ENCODE results near the gene CCNL1.
"Not testable (repeated sequence)": the region's sequence is repeated elsewhere in the genome, so short reads cannot be mapped to it uniquely, and the experiment has no call there.

The CCNL1 gene

DNA sequence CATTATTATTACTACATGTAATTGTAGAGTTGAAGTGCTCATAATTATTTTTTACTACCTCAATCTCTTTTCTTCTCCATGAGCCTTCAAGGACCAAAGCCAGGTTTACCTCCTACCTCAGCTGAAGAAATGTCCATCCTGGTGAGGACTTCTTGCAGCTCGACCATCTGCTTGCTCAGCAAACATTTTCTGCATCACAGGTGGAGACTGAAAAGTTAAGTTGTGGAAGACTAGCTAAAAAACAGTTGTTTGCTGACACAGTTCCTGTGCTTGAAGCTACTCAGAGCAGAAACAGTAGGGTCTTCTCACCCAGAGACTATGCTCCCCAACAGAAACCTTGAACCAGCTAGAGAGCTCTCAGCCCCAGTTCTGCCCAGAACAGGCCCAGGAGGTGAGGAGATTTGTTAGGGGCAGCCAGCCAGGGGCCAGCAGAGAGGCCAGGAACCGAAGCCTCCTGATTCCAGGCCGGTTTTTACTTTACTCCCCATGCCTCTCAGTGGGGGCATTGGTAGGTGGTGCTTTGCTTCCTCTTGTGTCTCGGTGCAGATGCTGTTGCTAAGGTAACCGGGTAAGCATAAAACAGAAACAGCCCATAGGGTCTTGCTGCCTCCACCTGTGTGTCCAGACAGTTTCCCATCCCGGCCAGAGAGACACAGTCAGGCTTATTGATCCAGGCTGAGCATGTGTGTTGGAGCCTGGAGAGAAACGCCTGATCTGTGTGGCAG, 54.9 kb downstream of the CCNL1 start:
- H3K4me3 ChIP-seq (ENCODE audit: low read depth, low read length): no peak overlapping the region

DNA sequence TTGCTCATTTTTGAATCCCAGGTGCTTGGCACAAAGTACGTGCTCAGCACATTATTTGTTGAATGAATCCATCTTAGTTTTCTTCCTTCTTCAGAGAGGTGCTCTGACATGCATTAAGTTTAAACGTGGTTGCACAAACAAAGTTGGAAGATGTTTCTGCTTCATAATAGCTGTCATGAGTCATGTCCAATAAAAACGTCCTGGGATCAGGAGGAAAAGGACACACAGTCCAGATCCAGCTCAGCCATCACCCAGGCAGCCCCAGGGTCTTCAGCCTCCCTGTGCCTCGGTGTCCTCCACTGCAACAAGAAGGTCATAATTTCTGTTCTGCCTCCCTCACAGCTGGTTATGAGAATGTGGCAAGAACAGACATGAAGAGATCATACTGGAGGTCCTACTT, 55.4 kb downstream of the CCNL1 start:
- H3K4me3 ChIP-seq (ENCODE audit: low read depth, low read length): no peak overlapping the region

DNA sequence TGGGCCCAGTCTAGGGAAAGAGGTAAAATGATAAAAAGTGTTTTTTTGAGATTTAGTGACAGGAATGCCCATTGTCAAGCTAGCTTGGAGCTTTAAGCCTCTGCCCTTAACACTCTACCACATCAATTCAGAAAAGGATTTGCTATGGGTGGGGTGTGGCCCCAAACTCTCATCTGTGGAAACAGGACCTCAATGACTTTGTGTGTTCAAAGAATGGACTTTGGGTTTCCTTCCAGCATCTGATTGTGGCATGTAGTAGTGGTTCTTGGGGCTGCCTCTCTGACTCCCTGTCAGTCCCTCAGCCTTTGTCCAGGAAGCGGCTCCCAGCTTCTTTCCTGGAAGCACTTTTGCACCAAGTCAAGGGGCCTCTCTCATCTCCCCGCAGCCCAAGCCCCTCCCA, 56.1 kb downstream of the CCNL1 start:
- H3K4me3 ChIP-seq (ENCODE audit: low read depth, low read length): no peak overlapping the region

DNA sequence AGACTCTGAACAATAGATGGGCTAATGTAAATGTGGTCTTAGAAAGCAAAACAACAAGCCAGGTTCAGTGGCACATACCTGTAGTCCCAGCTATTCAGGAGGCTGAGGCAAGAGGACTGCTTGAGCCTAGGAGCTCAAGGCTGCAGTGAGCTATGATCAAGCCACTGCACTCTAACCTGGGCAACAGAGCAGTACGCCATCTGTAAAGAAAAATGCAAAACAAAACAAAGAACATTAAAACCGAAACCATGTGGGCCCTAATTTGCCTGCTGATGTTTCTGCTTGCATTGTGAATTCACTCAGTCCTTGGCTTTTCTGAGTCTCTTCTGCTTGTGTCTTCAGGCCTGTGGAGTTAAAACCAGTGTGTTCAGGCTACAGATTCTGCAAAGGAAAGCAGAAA, 56.7 kb downstream of the CCNL1 start:
- H3K4me3 ChIP-seq (ENCODE audit: low read depth, low read length): no peak overlapping the region

DNA sequence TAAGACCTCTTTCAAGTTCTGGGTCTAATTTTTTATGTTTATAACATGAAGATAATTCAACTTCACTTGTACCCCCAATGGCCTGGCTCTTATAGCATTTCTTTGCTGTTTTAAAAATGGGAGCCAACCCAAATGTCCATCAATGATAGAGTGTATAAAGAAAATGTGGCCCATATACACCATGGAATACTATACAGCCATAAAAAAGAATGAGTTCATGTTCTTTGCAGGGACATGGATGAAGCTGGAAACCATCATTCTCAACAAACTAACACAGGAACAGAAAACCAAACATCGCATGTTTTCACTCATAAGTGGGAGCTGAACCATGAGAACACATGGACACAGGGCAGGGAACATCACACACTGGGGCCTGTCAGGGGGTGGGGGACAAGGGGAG, 57.4 kb downstream of the CCNL1 start:
- H3K4me3 ChIP-seq (ENCODE audit: low read depth, low read length): not testable (repeated sequence)

DNA sequence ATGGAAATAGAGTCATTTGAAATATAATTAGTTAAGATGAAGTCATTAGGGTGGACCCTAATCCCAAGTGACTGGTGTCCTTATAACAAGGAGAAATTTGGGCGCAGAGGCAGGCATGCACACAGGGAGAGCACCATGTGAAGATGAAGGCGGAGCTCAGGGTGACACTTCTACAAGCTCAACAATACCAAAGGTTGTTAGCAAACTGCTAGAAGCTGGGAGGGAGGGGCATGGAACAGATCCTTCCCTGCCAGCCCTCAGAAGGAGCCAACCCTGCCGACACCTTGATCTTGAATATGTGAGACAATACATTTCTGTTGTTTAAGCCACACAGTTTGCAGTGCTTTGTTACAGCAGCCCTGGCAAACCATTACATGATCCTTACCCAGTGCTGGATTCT, 57.8 kb downstream of the CCNL1 start:
- no peak overlapping the region for H3K4me3 ChIP-seq (ENCODE audit: low read depth, low read length)

DNA sequence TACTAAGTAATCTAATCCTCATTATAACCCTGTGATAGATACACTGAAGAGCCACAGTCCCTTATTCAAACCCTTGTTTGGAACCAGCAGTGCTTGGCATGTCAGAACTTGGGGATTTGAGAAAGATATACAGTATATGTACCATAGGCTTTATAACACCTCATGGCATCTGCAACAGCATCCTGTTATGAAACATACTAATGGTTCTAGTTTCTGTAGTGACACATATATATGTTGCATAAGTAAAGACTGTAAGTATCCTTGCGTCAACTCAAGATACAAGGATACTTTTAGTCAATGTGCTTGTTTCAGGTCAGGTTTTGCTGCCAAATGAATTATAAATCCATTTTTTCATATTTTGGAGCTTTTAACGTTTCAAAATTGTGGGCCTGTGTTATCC, 58.5 kb downstream of the CCNL1 start:
- no peak overlapping the region for H3K4me3 ChIP-seq (ENCODE audit: low read depth, low read length)

DNA sequence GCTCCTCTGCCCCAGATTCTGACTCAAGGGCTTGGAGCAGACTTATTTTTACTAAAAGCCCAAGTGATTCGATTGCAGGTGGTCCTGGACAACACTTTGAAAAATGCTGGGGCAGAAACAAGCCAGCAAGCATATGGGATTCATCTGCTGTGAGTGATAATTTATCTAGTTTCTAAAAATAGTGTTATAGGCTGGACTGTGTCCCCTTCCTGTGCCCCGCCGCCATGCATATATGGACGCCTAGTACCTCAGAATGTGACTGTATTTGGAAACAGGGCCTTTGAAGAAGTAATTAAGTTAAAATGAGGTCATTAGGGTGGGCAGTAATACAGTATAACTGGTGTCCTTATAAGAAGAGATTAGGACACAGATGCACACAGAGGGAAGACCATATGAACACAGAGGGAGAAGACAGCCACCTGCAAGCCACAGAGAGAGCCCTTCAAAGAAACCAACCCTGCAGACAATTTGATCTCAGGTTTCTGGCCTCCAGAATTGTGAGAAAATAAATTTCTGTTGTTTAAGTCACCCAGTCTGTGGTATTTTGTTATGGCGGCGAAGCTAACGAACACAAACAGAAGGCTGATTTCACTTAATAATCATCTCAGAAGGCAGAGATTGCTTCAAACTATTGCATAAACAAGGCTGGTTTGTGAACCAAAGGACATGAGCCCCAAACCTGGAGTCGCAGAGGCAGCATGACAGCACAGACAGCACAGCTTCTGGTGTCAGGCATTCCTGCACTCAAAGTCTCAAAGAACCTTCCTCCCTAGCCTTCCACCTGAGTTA, 59.1 kb downstream of the CCNL1 start:
- H3K4me3 ChIP-seq (ENCODE audit: low read depth, low read length): no peak overlapping the region

DNA sequence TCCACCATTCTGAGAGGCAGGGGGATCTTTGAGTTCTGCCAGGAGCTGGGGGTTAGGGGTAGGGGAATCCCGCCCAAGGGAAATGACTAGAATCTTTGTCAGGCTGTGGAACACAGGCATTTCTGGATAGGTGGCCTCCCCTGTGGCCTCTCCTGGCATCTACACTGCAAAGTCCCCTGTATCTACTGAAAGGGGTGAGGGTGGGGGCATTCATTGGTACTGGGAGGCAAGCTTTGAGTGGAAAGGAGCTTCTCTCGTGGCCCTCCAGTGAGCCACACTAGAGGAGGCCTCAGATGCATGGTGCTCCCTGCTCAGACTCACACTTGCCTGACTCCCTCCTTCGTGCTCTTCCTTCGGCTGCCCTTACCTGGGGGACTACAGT, 59.9 kb downstream of the CCNL1 start:
- no peak overlapping the region for H3K4me3 ChIP-seq (ENCODE audit: low read depth, low read length)

DNA sequence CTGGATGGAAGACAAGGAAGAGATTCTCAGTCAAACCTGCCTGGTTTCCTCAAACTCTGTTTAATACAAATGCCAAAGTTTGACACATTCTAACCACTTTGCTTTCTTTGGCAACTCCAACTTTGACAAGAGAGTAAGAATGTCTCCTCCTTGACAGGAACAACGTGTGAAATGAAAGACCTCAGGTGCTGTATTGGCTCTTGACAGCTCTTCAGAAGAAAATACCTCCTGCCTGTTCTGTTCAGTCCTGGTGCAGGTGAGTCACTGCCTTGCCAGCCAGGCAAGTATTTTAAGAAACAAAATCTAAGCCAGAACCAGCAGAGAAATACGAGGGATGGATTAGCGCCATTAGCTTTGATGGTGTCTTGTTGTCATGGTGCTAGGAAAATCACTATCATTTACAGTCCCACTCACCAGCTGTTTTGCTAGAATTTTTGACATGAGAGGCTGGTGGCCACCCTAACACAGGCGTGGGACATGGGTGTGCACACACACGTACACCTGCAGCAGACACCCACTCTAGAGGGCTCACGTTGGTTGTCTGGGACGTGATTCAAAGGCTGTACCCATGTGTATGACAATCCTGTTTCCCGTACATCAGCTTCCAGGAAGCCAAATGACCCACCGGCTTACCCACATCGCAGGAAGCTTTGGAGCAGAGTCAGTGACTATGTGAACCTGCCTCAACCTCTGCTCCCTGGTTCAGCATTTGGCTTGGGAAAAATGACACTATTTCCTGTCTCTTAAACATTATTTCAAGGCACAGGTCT, 60.4 kb downstream of the CCNL1 start:
- no peak overlapping the region for H3K4me3 ChIP-seq (ENCODE audit: low read depth, low read length)

DNA sequence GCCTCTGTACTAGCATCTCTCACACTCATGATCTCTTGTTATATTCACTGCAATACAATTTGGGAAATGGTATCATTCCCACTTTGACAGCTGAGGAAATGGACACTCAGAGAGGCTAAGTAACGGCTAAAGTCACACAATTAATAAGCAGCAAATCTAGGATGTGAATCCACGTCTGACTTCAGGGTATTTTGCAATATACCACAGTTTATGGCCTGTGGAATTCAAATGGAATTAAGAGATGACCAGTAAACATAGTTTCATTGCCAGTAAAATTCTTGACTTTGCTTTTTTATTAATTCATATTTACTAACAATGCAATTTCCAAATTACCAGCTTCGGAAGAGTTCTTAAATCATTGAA, 61.1 kb downstream of the CCNL1 start:
- no peak overlapping the region for H3K4me3 ChIP-seq (ENCODE audit: low read depth, low read length)

DNA sequence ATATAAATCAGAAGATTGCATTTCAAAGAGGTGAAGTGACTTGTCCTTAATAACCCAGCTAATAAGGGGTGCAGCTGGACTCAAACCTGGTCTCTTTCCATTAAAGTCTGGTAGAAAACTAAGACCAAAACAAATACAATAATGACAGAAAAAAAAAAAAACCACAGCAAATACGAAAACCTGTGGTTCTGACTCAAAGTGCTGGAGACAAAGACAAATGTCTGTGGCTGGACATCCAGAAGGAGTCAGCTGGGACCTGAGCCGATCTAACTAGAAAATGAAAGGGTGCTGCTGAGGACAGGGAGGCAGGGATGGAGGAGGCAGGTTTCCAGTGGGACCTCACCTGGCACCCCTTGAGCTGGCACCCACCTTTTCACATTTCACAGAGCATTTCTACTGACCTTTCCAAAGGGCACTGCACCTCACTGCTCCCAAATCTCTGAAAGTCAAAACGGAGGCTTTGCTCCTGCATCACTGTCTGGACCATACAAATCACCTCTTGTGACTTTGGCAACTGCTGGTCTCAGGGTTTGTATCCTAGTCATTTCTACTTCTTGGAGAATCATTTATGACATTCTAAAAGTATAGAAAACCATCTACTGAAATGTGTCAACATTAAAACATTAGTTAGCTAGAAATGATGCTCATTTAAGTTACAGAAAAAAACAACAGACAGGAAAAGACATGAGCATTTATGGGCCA, 61.7 kb downstream of the CCNL1 start:
- no peak overlapping the region for H3K4me3 ChIP-seq (ENCODE audit: low read depth, low read length)

Data from iPS-11a (cell line).